ENCODE measurements around the gene CDH15. TPM values are rescaled to one million over a fixed set of nuclear protein-coding genes. Genes with fewer than 3 reads are reported as not detected.
"Not testable (repeated sequence)": the region's sequence is repeated elsewhere in the genome, so short reads cannot be mapped to it uniquely, and the experiment has no call there.

Gene CDH15
- total RNA-seq, 1 donor from 2014 or later = not detected

GRCh38 chr16:89191901-89192185 is 20.3 kb downstream of the CDH15 start:
- Histone ChIP-seq H3K4me2 (peak overlapping the region; percentile 60), H2AFZ (replicated peaks) (no peak overlapping the region), H3K4me3 (peak overlapping the region; percentile 7), H3F3A (ENCODE audit: low read depth) (peaks cover 19% of the 10 kb centered on the region), H3K27me3 (peaks cover 67% of the 10 kb centered on the region), H3K9me3 (ENCODE audit: low read depth) (no peaks in the 10 kb centered on the region), H4K20me1 (ENCODE audit: low read depth) (no peaks in the 10 kb centered on the region), H3K9ac (no peak overlapping the region), H3K36me3 (no peaks in the 10 kb centered on the region), H3K4me1 (no peaks in the 10 kb centered on the region), H3K79me2 (ENCODE audit: low read depth) (no peaks in the 10 kb centered on the region), H3K27ac (no peak overlapping the region)
- peak; percentile 1 for DNase-seq (ENCODE audit: low spot score)
- Mint-ChIP-seq H3K4me3 (no peak overlapping the region), H3K27me3 (ENCODE audit: insufficient read depth, low read depth) (peaks cover 30% of the 10 kb centered on the region), H3K36me3 (no peaks in the 10 kb centered on the region), H3K4me1 (no peaks in the 10 kb centered on the region), H3K9me3 (no peaks in the 10 kb centered on the region), H3K27ac (no peak overlapping the region)
- TF ChIP-seq, protein P1, sequence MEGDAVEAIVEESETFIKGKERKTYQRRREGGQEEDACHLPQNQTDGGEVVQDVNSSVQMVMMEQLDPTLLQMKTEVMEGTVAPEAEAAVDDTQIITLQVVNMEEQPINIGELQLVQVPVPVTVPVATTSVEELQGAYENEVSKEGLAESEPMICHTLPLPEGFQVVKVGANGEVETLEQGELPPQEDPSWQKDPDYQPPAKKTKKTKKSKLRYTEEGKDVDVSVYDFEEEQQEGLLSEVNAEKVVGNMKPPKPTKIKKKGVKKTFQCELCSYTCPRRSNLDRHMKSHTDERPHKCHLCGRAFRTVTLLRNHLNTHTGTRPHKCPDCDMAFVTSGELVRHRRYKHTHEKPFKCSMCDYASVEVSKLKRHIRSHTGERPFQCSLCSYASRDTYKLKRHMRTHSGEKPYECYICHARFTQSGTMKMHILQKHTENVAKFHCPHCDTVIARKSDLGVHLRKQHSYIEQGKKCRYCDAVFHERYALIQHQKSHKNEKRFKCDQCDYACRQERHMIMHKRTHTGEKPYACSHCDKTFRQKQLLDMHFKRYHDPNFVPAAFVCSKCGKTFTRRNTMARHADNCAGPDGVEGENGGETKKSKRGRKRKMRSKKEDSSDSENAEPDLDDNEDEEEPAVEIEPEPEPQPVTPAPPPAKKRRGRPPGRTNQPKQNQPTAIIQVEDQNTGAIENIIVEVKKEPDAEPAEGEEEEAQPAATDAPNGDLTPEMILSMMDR (IDR thresholded peaks at IDR 0.05) = no peak
- TF ChIP-seq EZH2phosphoT487 (IDR thresholded peaks at IDR 0.05) (no peak), EZH2 (IDR thresholded peaks at IDR 0.05) (no peak)

DNA sequence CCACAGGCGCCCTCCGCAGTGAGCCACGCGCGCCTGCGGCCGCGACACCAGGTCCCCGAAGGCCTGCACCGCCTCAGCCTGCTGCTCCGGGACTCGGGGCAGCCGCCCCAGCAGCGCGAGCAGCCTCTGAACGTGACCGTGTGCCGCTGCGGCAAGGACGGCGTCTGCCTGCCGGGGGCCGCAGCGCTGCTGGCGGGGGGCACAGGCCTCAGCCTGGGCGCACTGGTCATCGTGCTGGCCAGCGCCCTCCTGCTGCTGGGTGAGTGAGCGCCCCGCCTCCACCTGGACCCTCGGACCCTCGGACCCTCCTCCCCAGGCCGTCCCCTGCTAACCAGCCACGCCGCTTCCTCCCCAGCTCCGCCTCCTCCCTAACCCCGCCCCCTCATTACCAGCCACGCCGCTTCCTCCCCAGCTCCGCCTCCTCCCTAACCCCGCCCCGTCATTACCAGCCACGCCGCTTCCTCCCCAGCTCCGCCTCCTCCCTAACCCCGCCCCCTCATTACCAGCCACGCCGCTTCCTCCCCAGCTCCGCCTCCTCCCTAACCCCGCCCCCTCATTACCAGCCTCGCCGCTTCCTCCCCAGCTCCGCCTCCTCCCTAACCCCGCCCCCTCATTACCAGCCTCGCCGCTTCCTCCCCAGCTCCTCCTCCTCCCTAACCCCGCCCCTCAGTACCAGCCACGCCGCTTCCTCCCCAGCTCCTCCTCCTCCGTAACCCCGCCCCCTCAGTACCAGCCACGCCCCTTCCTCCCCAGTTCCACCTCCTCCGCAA is 20.8 kb downstream of the CDH15 start:
- not testable (repeated sequence) for H2AFZ ChIP-seq (replicated peaks); H3K9ac ChIP-seq

DNA sequence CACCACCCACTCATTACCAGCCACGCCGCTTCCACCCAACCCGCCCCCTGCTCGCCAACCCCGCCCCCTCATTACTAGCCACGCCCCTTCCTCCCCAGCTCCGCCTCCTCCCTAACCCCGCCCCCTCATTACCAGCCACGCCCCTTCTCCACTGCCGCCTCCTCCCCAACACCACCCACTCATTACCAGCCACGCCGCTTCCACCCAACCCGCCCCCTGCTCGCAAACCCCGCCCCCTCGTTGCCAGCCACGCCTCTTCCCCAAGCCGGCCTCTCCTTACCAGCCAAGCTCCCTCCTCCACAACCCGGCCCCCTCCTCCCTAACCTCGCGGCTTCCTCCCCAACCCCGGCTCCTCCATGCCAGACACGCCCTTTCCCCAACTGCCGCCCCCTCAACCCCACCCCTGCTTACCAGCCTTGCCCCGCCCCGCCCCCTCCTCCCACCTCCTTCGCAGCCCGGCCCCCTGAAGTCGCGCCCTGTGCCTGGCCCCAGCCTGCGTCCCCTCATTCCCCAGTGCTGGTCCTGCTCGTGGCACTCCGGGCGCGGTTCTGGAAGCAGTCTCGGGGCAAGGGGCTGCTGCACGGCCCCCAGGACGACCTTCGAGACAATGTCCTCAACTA is 21.5 kb downstream of the CDH15 start:
- H3K4me3 ChIP-seq = no peak overlapping the region
- TF ChIP-seq, protein P1 (IDR thresholded peaks at IDR 0.05) = no peak
- TF ChIP-seq EZH2 (IDR thresholded peaks at IDR 0.05) = no peak
- TF ChIP-seq EZH2phosphoT487 (IDR thresholded peaks at IDR 0.05) = no peak
- no peak overlapping the region for H2AFZ ChIP-seq (replicated peaks)
- peak; percentile 63 for DNase-seq (ENCODE audit: low spot score)
- H3K27me3 ChIP-seq = peaks cover 74% of the 10 kb centered on the region
- H3K9ac ChIP-seq = no peak overlapping the region
- H3K36me3 Mint-ChIP-seq = no peaks in the 10 kb centered on the region
- no peak overlapping the region for H3K4me2 ChIP-seq
- H3K4me1 ChIP-seq = no peaks in the 10 kb centered on the region
- no peaks in the 10 kb centered on the region for H3K9me3 ChIP-seq (ENCODE audit: low read depth)
- no peak overlapping the region for H3K4me3 Mint-ChIP-seq
- H4K20me1 ChIP-seq (ENCODE audit: low read depth) = no peaks in the 10 kb centered on the region
- H3K27ac ChIP-seq = no peak overlapping the region
- no peaks in the 10 kb centered on the region for H3K79me2 ChIP-seq (ENCODE audit: low read depth)
- no peak overlapping the region for H3K27ac Mint-ChIP-seq
- H3K27me3 Mint-ChIP-seq (ENCODE audit: insufficient read depth, low read depth) = peaks cover 27% of the 10 kb centered on the region
- no peaks in the 10 kb centered on the region for H3K36me3 ChIP-seq
- H3K4me1 Mint-ChIP-seq = no peaks in the 10 kb centered on the region
- no peaks in the 10 kb centered on the region for H3K9me3 Mint-ChIP-seq
- peaks cover 11% of the 10 kb centered on the region for H3F3A ChIP-seq (ENCODE audit: low read depth)

More for the DNA sequence above, 20.8 kb downstream of the CDH15 start:
- H3K27me3 ChIP-seq = peaks cover 71% of the 10 kb centered on the region
- H3K4me1 Mint-ChIP-seq; H4K20me1 ChIP-seq (ENCODE audit: low read depth); H3K9me3 ChIP-seq (ENCODE audit: low read depth); H3K4me3 Mint-ChIP-seq; H3K27ac ChIP-seq; H3K4me1 ChIP-seq; H3K36me3 ChIP-seq; H3K9me3 Mint-ChIP-seq; H3K27ac Mint-ChIP-seq; H3K36me3 Mint-ChIP-seq; H3K79me2 ChIP-seq (ENCODE audit: low read depth): not testable (repeated sequence)
- peak; percentile 67 for DNase-seq (ENCODE audit: low spot score)
- TF ChIP-seq EZH2phosphoT487 (IDR thresholded peaks at IDR 0.05) = peak; percentile 58
- TF ChIP-seq EZH2 (IDR thresholded peaks at IDR 0.05) = peak; percentile 54
- H3K4me2 ChIP-seq = peak overlapping the region; percentile 60
- H3F3A ChIP-seq (ENCODE audit: low read depth) = peaks cover 14% of the 10 kb centered on the region
- H3K4me3 ChIP-seq = peak overlapping the region; percentile 7
- peaks cover 28% of the 10 kb centered on the region for H3K27me3 Mint-ChIP-seq (ENCODE audit: insufficient read depth, low read depth)

Data from neural progenitor cell (in vitro differentiated cells).